HCT116 (cell line): ENCODE data around the gene STK11. TPM values are rescaled to one million over a fixed set of nuclear protein-coding genes. Genes with fewer than 3 reads are reported as not detected.

Experiments used
- ATAC-seq: fragments of 200-7000 bp; cut with Tn5 transposase; 2 replicates; pipeline ENCODE4 v1.9.1; 2020; ENCODE audit warnings: mild to moderate bottlenecking, moderate library complexity
- Bru-seq: library from RNA; stranded (reverse); fragments of 400-500 nt; gene quantifications from one replicate; lab custom pipeline; 2021; lab: Mats Ljungman, UMichigan
- BruChase-seq, 2 experiments: library from RNA; stranded (reverse); fragments of 400-500 nt; gene quantifications; one replicate each; lab custom pipeline; 2021; lab: Mats Ljungman, UMichigan
- BruUV-seq: library from RNA; stranded (reverse); fragments of 400-500 nt; replicated peaks from 2 replicates; lab custom pipeline; 2021; lab: Mats Ljungman, UMichigan
- CTCF ChIA-PET: fragments of 300-600 bp; sonication (Branson Sonifier 250); formaldehyde crosslinking; loops from one replicate; lab custom pipeline; 2021; ENCODE audit warnings: antibody characterized with exemption; lab: Charles Lee
- POLR2A ChIA-PET: fragments of 300-600, 350-600 bp; sonication (Branson Sonifier 250); formaldehyde crosslinking; loops from one replicate; lab custom pipeline; 2021; ENCODE audit warnings: antibody characterized with exemption; lab: Charles Lee
- RAD21 ChIA-PET, 2 experiments: fragments of 300-600 bp; sonication (Branson Sonifier 250); formaldehyde crosslinking; loops; one replicate each; lab custom pipeline; 2023; ENCODE audit warnings: low total read pairs in 2 of 2; ENCODE audit not compliant: uncharacterized antibody in 2 of 2, unreplicated experiment in 2 of 2, low non-redundant PET in 1 of 2; lab: Charles Lee
- DNase-seq: peaks from one replicate; pipeline ENCODE4 v3.0.0-alpha.2; 2010; ENCODE audit warnings: low read depth, low spot score
- H2AFZ ChIP-seq: fragments of 200-600 bp; shearing (Covaris generic), sonication (generic); 2 replicates; pipeline ENCODE4 v1.6.1; 2017; ENCODE audit warnings: low read depth, mixed run types, mixed read lengths, antibody characterized with exemption, low read length; ENCODE audit not compliant: poor library complexity, severe bottlenecking
- H3K27ac ChIP-seq: 2 replicates; pipeline ENCODE4 v1.5.1; 2012; ENCODE audit warnings: low read depth, low read length
- H3K27me3 ChIP-seq: fragments of 200-600 bp; sonication (generic); 2 replicates; pipeline ENCODE4 v1.6.1; 2016; ENCODE audit warnings: mixed run types, low read length, mixed read lengths; ENCODE audit not compliant: insufficient read depth
- H3K36me3 ChIP-seq, 2 experiments: fragments of 200-500 bp in 1 of 2; fragments of 200-600 bp in 1 of 2; sonication (Bioruptor generic) in 1 of 2; sonication (generic) in 1 of 2; 2 replicates each; pipeline versions ENCODE4 v1.5.1 to v1.6.1; 2014 to 2016; ENCODE audit warnings: low read length in 2 of 2, inconsistent platforms in 1 of 2, mixed read lengths in 1 of 2, mixed run types in 1 of 2; ENCODE audit not compliant: insufficient read depth in 2 of 2, control insufficient read depth in 1 of 2
- H3K4me1 ChIP-seq, 2 experiments: fragments of 200-600 bp in 1 of 2; sonication (generic) in 1 of 2; 2 replicates each; pipeline versions ENCODE4 v1.5.1 to v1.6.1; 2012 to 2017; ENCODE audit warnings: low read length in 2 of 2, inconsistent platforms in 1 of 2, mild to moderate bottlenecking in 1 of 2, mixed read lengths in 1 of 2, mixed run types in 1 of 2, moderate library complexity in 1 of 2; ENCODE audit not compliant: insufficient read depth in 2 of 2, control insufficient read depth in 1 of 2
- H3K4me2 ChIP-seq: fragments of 200-600 bp; sonication (generic); 2 replicates; pipeline ENCODE4 v1.6.1; 2017; ENCODE audit warnings: mixed run types, low read length, mixed read lengths
- H3K4me3 ChIP-seq, 2 experiments: fragments of 200-600 bp in 1 of 2; sonication (generic) in 1 of 2; replicated peaks in 1 of 2; 2 replicates each; pipeline ENCODE4 v1.5.1; 2011 to 2016; ENCODE audit warnings: low read length in 2 of 2, control low read depth in 1 of 2, low read depth in 1 of 2, mild to moderate bottlenecking in 1 of 2, mixed read lengths in 1 of 2, mixed run types in 1 of 2
- H3K79me2 ChIP-seq: fragments of 200-600 bp; sonication (generic); 2 replicates; pipeline ENCODE4 v1.6.1; 2017; ENCODE audit warnings: mild to moderate bottlenecking, mixed run types, low read length, moderate library complexity, mixed read lengths; ENCODE audit not compliant: insufficient read depth
- H3K9ac ChIP-seq: fragments of 200-600 bp; sonication (generic); 2 replicates; pipeline ENCODE4 v1.6.1; 2016; ENCODE audit warnings: low read length, mixed read lengths
- H3K9me2 ChIP-seq: fragments of 200-600 bp; sonication (generic), shearing (Covaris generic); 2 replicates; pipeline ENCODE4 v1.6.1; 2017; ENCODE audit warnings: mixed run types, mild to moderate bottlenecking, moderate library complexity; ENCODE audit not compliant: insufficient read depth
- H3K9me3 ChIP-seq, 2 experiments: fragments of 200-500 bp in 1 of 2; fragments of 200-600 bp in 1 of 2; sonication (Bioruptor generic) in 1 of 2; sonication (generic) in 1 of 2; 2 replicates each; pipeline ENCODE4 v1.6.1; 2014 to 2017; ENCODE audit warnings: low read length in 2 of 2, mixed read lengths in 2 of 2, inconsistent platforms in 1 of 2, low read depth in 1 of 2, mild to moderate bottlenecking in 1 of 2, mixed run types in 1 of 2, moderate library complexity in 1 of 2; ENCODE audit not compliant: control insufficient read depth in 1 of 2, insufficient read depth in 1 of 2
- H4K20me1 ChIP-seq: fragments of 200-600 bp; sonication (generic), shearing (Covaris generic); 2 replicates; pipeline ENCODE4 v1.6.1; 2017; ENCODE audit warnings: mixed run types, mild to moderate bottlenecking, moderate library complexity; ENCODE audit not compliant: insufficient read depth
- ATF3 ChIP-seq: IDR thresholded peaks from 2 replicates; pipeline ENCODE4 v1.6.1; 2012
- CEBPB ChIP-seq: IDR thresholded peaks from 2 replicates; pipeline ENCODE4 v1.6.1; 2012; ENCODE audit warnings: low read depth
- CTCF ChIP-seq, 3 experiments: fragments of 200-600 bp in 1 of 3; sonication (generic) in 1 of 3; IDR thresholded peaks in 2 of 3; conservative IDR thresholded peaks in 1 of 3; 2 replicates each; pipeline ENCODE4 v1.5.1; 2012 to 2017; ENCODE audit warnings: low read depth in 2 of 3, low read length in 2 of 3, antibody characterized with exemption in 1 of 3, borderline replicate concordance in 1 of 3, control low read depth in 1 of 3, mild to moderate bottlenecking in 1 of 3, mixed read lengths in 1 of 3, mixed run types in 1 of 3, moderate library complexity in 1 of 3; ENCODE audit not compliant: insufficient read depth in 1 of 3
- EGR1 ChIP-seq: IDR thresholded peaks from 2 replicates; pipeline ENCODE4 v1.6.1; 2012; ENCODE audit warnings: low read depth
- EZH2phosphoT487 ChIP-seq: fragments of 200-600 bp; IDR thresholded peaks from 2 replicates; pipeline ENCODE4 v1.6.1; 2018; ENCODE audit warnings: antibody characterized with exemption, borderline replicate concordance
- JUND ChIP-seq: IDR thresholded peaks from 2 replicates; pipeline ENCODE4 v1.6.1; 2012
- MAX ChIP-seq: IDR thresholded peaks from 2 replicates; pipeline ENCODE4 v1.6.1; 2012
- POLR2A ChIP-seq: IDR thresholded peaks from 2 replicates; pipeline ENCODE4 v1.7.0; 2011; ENCODE audit warnings: borderline replicate concordance; ENCODE audit not compliant: insufficient read depth, insufficient read length; ENCODE audit errors: extremely low read depth
- POLR2AphosphoS5 ChIP-seq: IDR thresholded peaks from 2 replicates; pipeline ENCODE4 v1.6.1; 2011; ENCODE audit warnings: mild to moderate bottlenecking, low read depth, low read length, moderate library complexity
- RAD21 ChIP-seq: IDR thresholded peaks from 2 replicates; pipeline ENCODE4 v1.6.1; 2012; ENCODE audit warnings: low read depth, mild to moderate bottlenecking
- SP1 ChIP-seq: IDR thresholded peaks from 2 replicates; pipeline ENCODE4 v1.6.1; 2012; ENCODE audit warnings: low read depth
- TCF7L2 ChIP-seq: IDR thresholded peaks from 2 replicates; pipeline ENCODE4 v1.7.0; 2011; ENCODE audit warnings: borderline replicate concordance, inconsistent platforms; ENCODE audit not compliant: insufficient read depth, insufficient read length; ENCODE audit errors: extremely low read depth
- YY1 ChIP-seq: IDR thresholded peaks from 2 replicates; pipeline ENCODE4 v1.6.1; 2011; ENCODE audit warnings: low read length, low read depth, moderate library complexity, mild to moderate bottlenecking; ENCODE audit not compliant: insufficient replicate concordance; ENCODE audit errors: extremely low read depth
- ZBTB33 ChIP-seq: IDR thresholded peaks from 2 replicates; pipeline ENCODE4 v1.6.1; 2011; ENCODE audit warnings: mild to moderate bottlenecking, low read length, moderate library complexity; ENCODE audit not compliant: insufficient replicate concordance; ENCODE audit errors: extremely low read depth
- ZNF274 ChIP-seq: fragments of 200-500 bp; sonication (Bioruptor generic); IDR thresholded peaks from 2 replicates; pipeline ENCODE4 v1.6.1; 2014; ENCODE audit warnings: mild to moderate bottlenecking, low read depth, low read length, inconsistent platforms
- intact Hi-C: fragments of 100-400 bp; cut with micrococcal nuclease; formaldehyde crosslinking; loops from 2 replicates; pipeline ENCODE4 v1.10.0; 2022
- long read RNA-seq: library from polyadenylated mRNA; unstranded; transcript quantifications from one replicate; pipeline ENCODE4 v2.0.0, GENCODE V29; 2021; ENCODE audit not compliant: unreplicated experiment
- polyA plus RNA-seq: library from polyadenylated mRNA; unstranded; fragments of >200 nt; gene quantifications from 2 replicates; pipeline ENCODE4 v1.2.1, GENCODE V29; 2012; ENCODE audit warnings: missing spikeins
- total RNA-seq: library from RNA; stranded (reverse); gene quantifications from one replicate; pipeline ENCODE4 v1.2.1, GENCODE V29; 2021; ENCODE audit not compliant: unreplicated experiment

STK11 gene
- 86.9 TPM for total RNA-seq
- 67.3 and 71.4 TPM in 2 replicates for polyA plus RNA-seq
- Bru-seq, nascent RNA, result percentile 63 among the genes with signal in this experiment
- percentile 80 among the genes with signal in this experiment for BruChase-seq, experiment 1, labeled RNA remaining after a 6-hour chase
- percentile 72 among the genes with signal in this experiment for BruChase-seq, experiment 2, labeled RNA remaining after a 2-hour chase
- long read RNA-seq, transcript STK11-201 (10 exons, 2,611 nt), result major isoform, 281 of 390 reads
- long read RNA-seq, partial matches to known transcripts, result 29 of 390 reads
- long read RNA-seq, other reads (novel, unspliced or antisense), result 79 of 390 reads

- CTCF ChIA-PET, result no interaction called here
- intact Hi-C loops, result no loop called here
- H3K4me1 ChIP-seq, result peaks cover 38 to 47% of the 10 kb centered on the region in 2 experiments
- TF ChIP-seq ZBTB33 (peak; percentile 47), EGR1 (peak; percentile 50; the same call in 1 of the 2 replicates), YY1 (peak; percentile 93), MAX (peak; percentile 51; the same call in 1 of the 2 replicates), EZH2phosphoT487 (no peak), JUND (no peak), POLR2AphosphoS5 (peak; percentile 67), RAD21 (no peak), ATF3 (no peak), TCF7L2 (no peak), ZNF274 (no peak), SP1 (peak; percentile 98), CTCF (IDR thresholded peaks at IDR 0.05 in 2 of 3, conservative IDR thresholded peaks at IDR 0.05 in 1 of 3; ENCODE audit: borderline replicate concordance in 1 of 3, insufficient read depth in 1 of 3, low read depth in 2 of 3, low read length in 2 of 3) (no peak), CEBPB (no peak), POLR2A (no peak)
Observed at GRCh38 chr19:1205114-1206099, at the start of gene STK11. Gene STK11 (plus strand): TSS chr19:1205778. CDS start chr19:1206914, 1,136 bp downstream.

More at GRCh38 chr19:1205114-1206099, at the start of gene STK11:
- Histone ChIP-seq H3K9ac (peak within 1 kb of the TSS; percentile 85), H3K27me3 (no peaks in the 10 kb centered on the region), H3K36me3 (peaks cover 0 to 16% of the 10 kb centered on the region in 2 experiments; a peak in 2 of 4 replicates), H3K9me3 (no peaks in the 10 kb centered on the region), H3K79me2 (peaks cover 43% of the 10 kb centered on the region), H3K4me3 (peak within 1 kb of the TSS; percentile 82), H3K27ac (peak within 1 kb of the TSS; percentile 94), H3K4me2 (peak within 1 kb of the TSS; percentile 89), H3K9me2 (no peaks in the 10 kb centered on the region), H2AFZ (no peak within 1 kb of the TSS), H4K20me1 (no peaks in the 10 kb centered on the region)
- no TSS peak for BruUV-seq
- DNase-seq (peak; percentile 89), ATAC-seq (peak; percentile 98)
- ChIA-PET POLR2A (no interaction called here), RAD21 (no interaction called here)
